Measurements from ENCODE around the gene PTGIS.

PTGIS gene

DNA sequence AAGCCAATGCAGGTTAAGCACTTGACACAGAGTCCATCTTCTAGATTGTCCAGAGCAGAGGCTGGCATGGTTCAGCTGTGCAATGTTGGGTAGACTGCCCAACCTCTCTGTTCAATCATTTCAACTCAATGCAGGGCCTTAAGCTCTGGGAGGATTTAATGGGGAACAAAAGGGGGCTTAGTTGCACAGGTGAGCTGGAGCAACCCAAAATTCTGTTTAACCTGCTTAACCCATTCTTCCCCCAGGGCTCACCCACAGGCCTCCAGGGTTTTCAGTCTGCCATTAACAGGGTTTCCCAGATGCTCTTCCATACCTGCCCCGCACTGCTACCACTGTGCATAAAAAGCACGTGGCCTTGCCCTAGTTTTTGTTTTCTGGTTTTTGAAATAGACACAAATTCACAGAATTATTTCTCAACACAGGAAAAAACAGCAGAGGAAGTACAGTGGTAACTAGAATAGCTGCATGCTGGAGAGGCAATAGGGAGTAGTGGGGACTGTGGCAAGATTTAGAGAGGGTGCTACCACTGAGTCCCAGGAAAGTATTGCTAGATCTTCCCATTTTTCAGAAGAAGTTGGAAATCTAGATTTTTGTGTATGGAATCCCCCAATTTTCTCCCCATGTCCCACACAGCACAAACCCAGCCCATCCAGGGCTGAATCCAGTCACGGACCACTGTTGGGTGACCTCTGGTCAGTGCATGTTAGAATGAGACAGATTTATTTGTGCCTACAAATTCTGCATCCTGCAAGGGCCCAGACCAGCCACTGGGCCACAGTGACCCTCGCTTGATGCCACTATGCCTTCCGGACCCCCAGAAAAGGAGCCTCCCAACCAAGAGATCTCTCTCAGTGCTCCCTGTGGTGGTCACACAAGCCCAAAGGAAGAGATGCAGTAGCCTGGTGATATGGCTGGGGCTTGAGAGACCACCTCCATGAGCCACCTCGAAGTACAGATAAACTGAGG lies 4.6 kb downstream of the PTGIS start:
- no peaks in the 10 kb centered on the region for H3K27me3 ChIP-seq (ENCODE audit: insufficient read depth, low read depth, severe bottlenecking)
- no peak for DNase-seq
- H3K27ac ChIP-seq = no peak overlapping the region
- no peaks in the 10 kb centered on the region for H3K9me3 ChIP-seq (ENCODE audit: severe bottlenecking)
- no peaks in the 10 kb centered on the region for H3K36me3 ChIP-seq
- TF ChIP-seq, protein P1, sequence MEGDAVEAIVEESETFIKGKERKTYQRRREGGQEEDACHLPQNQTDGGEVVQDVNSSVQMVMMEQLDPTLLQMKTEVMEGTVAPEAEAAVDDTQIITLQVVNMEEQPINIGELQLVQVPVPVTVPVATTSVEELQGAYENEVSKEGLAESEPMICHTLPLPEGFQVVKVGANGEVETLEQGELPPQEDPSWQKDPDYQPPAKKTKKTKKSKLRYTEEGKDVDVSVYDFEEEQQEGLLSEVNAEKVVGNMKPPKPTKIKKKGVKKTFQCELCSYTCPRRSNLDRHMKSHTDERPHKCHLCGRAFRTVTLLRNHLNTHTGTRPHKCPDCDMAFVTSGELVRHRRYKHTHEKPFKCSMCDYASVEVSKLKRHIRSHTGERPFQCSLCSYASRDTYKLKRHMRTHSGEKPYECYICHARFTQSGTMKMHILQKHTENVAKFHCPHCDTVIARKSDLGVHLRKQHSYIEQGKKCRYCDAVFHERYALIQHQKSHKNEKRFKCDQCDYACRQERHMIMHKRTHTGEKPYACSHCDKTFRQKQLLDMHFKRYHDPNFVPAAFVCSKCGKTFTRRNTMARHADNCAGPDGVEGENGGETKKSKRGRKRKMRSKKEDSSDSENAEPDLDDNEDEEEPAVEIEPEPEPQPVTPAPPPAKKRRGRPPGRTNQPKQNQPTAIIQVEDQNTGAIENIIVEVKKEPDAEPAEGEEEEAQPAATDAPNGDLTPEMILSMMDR (IDR thresholded peaks at IDR 0.05; ENCODE audit: low read depth, low read length) = no peak
- H3K4me3 ChIP-seq (ENCODE audit: low read depth, low read length) = no peak overlapping the region

DNA sequence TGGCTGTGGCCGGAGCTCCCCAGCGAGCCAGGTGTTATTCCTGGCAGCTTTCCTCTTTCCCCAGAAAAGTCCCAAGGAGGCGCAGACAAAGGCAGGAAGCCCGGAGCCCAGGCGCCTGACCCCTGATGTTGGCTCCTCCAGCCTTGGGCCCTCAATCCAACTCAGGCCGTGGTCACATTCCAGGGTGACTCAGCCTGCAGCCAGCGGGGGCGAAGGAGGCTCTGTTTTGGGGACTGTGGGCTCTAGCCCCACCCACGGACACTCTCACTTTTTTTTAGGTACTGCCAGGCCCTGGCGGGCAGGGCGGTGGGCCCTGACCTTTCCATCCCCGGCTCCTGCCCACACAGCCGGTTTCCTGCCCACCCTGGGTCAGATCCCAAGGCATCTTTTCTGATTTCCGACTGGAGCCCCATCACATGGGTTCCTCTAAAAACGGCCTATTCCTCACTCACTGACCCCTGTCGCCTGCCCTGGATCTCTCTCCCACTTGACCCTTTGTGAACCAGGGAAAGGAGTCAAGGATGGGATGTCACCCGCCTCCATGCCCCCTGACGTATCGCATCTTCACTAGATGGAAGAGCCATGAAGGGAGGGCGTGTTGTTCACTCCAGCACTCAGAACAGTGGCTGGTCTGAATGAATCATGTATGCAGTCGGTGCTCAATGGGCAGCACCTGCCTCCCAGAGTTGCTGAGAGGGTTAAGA lies 5.5 kb downstream of the PTGIS start:
- Histone ChIP-seq H3K4me3 (ENCODE audit: low read depth, low read length) (no peak overlapping the region), H3K36me3 (no peaks in the 10 kb centered on the region), H3K27me3 (ENCODE audit: insufficient read depth, low read depth, severe bottlenecking) (no peaks in the 10 kb centered on the region), H3K9me3 (ENCODE audit: severe bottlenecking) (no peaks in the 10 kb centered on the region), H3K27ac (no peak overlapping the region)
- TF ChIP-seq, protein P1 (IDR thresholded peaks at IDR 0.05; ENCODE audit: low read depth, low read length) = no peak
- DNase-seq = no peak

DNA sequence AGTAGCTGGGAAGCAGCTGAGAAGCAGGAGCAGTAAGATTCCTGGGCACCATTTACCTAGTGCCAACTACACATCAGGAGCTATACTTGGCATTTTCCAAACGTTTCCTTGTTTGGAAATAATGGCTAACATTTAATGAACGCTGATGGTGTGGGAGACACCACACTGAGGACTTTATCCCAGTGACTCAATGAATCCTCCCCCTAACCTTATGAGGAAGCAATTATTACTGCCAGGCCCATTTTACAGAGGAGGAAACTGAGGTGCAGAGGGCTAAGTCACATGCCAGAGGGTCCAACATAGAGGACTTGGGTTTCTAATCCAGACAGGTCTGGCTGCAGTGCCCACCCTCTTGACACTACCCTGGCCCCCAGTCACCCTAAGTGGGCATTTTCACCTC lies 6.1 kb downstream of the PTGIS start:
- H3K27me3 ChIP-seq (ENCODE audit: insufficient read depth, low read depth, severe bottlenecking) = no peaks in the 10 kb centered on the region
- TF ChIP-seq, protein P1 (IDR thresholded peaks at IDR 0.05; ENCODE audit: low read depth, low read length) = no peak
- no peak overlapping the region for H3K27ac ChIP-seq
- H3K4me3 ChIP-seq (ENCODE audit: low read depth, low read length) = no peak overlapping the region
- no peaks in the 10 kb centered on the region for H3K9me3 ChIP-seq (ENCODE audit: severe bottlenecking)
- no peaks in the 10 kb centered on the region for H3K36me3 ChIP-seq
- no peak for DNase-seq

DNA sequence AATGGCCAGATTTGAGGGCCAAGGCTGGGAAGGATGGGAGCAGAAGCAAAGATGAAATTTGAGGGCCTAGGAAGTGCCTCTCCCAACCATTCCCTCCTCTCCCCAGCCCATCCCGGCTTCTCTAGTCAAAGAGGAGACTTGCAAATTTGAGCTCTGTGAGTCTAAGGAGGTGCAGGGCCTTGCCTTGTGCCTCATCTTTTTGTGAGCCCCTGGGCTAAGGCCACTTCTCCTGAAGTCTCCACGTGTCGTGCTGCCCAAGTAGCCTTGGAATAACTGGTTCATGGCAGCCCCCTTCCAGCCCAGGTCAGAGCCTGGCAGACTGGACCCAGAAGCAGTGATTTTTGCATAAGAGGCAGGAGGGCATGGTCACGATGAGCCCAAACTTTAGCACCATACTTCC lies 6.7 kb downstream of the PTGIS start:
- TF ChIP-seq, protein P1 (IDR thresholded peaks at IDR 0.05; ENCODE audit: low read depth, low read length) = no peak
- H3K36me3 ChIP-seq = no peaks in the 10 kb centered on the region

DNA sequence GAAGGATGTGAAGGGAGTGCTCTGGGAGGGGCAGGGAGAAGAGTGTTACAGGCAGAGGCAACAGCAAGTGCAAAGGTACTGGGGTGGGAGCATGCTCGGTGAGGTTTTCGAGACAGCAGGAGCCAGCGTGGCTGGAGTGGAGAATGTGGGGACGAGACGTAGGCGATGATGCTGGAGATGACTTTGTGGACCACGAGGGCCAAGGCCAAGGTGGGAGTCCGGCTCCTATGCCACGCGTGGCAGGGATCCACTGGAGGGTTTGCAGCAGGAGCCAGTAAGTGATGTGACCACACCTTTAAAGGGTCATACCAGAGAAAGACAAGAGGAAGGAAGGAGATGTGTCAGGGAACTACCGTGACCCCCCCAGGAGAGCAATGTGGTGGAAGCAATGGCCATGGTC lies 7.3 kb downstream of the PTGIS start:
- Histone ChIP-seq H3K27ac (no peak overlapping the region), H3K27me3 (ENCODE audit: insufficient read depth, low read depth, severe bottlenecking) (no peaks in the 10 kb centered on the region)
- TF ChIP-seq, protein P1 (IDR thresholded peaks at IDR 0.05; ENCODE audit: low read depth, low read length) = no peak

More for the DNA sequence above, 6.7 kb downstream of the PTGIS start:
- Histone ChIP-seq H3K9me3 (ENCODE audit: severe bottlenecking) (no peaks in the 10 kb centered on the region), H3K4me3 (ENCODE audit: low read depth, low read length) (no peak overlapping the region), H3K27me3 (ENCODE audit: insufficient read depth, low read depth, severe bottlenecking) (no peaks in the 10 kb centered on the region), H3K27ac (no peak overlapping the region)
- no peak for DNase-seq

More for the DNA sequence above, 7.3 kb downstream of the PTGIS start:
- Histone ChIP-seq H3K4me3 (ENCODE audit: low read depth, low read length) (no peak overlapping the region), H3K36me3 (no peaks in the 10 kb centered on the region), H3K9me3 (ENCODE audit: severe bottlenecking) (no peaks in the 10 kb centered on the region)
- no peak for DNase-seq

Measured in WERI-Rb-1 (cell line).